ENCODE measurements around the gene PCNT.

DNA sequence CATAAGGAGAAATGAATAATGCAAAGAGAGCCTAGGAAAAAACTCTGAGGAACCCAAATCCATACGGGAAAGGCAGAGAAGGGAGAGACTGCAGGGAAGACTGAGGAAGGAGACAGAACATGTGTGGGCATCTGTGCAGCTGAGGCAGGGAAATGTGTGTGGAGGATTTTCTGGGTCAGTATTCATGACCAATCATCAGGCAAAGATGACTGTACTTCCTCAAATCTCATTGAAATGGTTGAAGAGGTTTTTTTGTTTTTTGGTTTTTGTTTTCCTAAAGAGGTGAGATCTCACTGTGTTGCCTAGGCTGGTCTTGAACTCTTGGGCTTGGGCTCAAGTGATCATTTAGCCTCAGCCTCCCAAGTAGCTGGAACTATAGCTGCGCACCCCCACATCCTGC is 150.4 kb downstream of the PCNT start:
- TF ChIP-seq, protein P1, sequence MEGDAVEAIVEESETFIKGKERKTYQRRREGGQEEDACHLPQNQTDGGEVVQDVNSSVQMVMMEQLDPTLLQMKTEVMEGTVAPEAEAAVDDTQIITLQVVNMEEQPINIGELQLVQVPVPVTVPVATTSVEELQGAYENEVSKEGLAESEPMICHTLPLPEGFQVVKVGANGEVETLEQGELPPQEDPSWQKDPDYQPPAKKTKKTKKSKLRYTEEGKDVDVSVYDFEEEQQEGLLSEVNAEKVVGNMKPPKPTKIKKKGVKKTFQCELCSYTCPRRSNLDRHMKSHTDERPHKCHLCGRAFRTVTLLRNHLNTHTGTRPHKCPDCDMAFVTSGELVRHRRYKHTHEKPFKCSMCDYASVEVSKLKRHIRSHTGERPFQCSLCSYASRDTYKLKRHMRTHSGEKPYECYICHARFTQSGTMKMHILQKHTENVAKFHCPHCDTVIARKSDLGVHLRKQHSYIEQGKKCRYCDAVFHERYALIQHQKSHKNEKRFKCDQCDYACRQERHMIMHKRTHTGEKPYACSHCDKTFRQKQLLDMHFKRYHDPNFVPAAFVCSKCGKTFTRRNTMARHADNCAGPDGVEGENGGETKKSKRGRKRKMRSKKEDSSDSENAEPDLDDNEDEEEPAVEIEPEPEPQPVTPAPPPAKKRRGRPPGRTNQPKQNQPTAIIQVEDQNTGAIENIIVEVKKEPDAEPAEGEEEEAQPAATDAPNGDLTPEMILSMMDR (IDR thresholded peaks at IDR 0.05) = no peak
- no peak for TF ChIP-seq ZFX (IDR thresholded peaks at IDR 0.05; ENCODE audit: borderline replicate concordance)

Measured in 22Rv1 (cell line).